OCI-M1 (cell line): Measurements from ENCODE around the gene ACTG1.

Experiments used
- DNase-seq: peaks from one replicate; lab custom pipeline; 2025; lab: John Stamatoyannopoulos, UW

Gene ACTG1

DNA sequence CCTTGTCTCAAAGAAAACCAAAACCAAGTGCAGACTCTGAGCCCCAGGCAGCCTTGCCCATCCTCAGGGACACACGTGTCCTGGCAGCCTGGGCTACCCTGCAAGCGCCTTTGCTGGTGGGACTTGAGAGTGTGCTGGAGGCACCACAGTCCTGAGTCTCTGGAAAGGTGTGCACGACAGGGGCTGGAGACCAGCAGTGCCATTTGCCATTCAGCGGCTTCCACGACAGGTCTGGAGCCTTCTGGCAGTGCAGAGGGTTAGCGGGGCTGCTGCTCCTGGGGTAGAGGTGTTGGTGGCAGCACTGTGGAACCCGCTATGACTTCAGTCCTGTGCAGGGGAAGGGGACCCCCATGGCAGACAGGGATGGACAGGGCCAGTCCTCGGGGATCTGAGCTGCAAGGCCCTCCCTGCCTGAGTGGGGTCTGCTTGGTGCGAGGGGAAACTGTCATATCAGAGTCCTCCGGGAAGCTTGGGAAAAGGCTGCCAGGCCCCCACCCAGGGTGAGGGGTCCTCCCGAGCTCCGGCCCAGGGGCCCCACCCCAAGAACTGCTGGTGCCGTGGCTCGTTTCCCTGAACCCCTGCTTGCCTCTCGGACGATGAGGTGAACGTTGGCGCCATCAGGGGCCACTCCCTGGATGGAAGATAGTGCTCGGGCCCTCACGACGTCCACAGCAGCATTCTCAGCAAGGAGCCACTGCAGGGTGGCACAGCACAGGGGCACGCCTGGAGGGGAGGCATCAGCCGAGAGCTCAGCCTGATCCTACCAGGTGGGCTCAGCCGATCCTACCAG is 32.8 kb upstream of the ACTG1 start:
- no peak for DNase-seq

- DNase-seq, result no peak
Measured at GRCh38 chr17:81544281-81544974, 31.8 kb upstream of the ACTG1 start.

DNA sequence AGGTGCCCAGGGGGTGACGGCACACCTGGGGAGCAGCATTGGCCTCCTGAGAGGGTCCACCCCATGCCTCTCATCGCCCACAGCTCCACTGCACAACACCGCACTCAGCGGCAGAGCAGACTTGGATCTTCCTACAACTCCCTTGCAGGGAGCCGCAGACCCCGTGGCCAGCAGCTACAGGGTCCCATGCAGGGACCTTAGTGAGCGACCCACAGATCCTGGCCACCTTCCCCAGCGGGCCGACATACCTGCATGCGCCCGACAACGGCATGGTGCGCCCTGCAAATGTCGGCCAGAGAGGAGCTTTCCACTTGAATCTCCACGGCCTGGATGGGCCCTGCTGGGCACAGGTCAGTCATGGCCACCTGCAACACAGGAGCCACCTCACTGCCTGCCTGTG is 31.2 kb upstream of the ACTG1 start:
- no peak for DNase-seq

DNA sequence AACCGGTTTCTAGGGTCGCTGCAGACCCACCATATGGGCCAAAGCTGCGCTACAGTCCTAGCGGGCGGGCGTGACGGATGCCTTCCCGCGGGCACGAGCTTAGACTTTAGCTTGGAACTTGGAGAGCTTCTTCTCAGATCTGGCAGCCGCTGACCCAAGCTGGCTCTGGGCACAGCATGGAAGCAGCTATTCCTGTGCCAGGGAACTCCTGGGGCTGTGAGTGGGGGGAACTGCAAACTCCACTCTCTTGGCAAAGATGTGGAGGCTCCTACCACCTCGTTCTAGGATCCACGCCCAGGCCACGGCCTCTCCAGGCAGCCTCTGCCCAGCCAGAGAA is 30.7 kb upstream of the ACTG1 start:
- no peak for DNase-seq

DNA sequence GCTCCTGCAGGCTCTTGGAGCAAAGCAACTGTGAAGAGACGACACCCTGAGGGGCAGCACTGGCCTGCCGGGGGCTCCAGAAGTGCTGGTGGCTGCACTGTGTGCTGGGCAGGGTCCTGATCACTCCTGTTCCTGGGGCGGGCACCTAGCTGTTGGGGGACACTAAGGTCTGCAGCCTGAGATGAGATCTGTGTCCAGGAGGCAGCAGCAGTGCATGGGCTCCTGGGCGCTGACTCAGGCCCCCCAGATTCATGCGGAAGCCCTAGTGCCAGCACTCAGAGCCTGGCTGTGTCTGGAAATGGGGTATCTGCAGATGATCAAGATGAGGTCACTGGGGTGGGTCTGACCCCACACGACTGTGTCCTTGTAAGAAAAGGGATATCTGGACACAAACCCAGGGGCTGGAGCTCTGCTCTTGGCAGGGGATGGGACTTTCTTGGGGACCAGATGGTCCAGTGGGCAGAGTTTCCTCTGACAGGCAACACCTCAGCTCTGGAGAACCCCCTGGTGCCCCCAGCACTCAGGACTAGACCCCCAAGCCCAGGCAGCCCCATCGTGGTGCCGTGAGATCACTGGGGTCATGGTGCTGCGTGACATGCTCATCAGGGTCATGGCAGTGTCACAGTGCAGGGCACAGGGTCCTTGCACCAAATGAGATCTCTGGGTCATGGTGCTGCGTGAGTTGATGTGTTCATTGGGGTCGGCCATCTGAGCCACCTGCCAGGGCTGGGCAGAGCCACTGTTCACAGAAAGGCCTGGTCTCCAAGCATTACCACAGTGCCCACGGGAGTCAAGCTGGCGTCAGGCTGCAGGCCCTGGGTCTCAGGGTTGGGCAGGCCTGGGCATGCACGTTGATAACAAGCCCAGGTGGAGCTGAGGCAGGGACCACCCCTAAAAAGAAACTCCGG is 30.1 kb upstream of the ACTG1 start:
- DNase-seq, result no peak

DNA sequence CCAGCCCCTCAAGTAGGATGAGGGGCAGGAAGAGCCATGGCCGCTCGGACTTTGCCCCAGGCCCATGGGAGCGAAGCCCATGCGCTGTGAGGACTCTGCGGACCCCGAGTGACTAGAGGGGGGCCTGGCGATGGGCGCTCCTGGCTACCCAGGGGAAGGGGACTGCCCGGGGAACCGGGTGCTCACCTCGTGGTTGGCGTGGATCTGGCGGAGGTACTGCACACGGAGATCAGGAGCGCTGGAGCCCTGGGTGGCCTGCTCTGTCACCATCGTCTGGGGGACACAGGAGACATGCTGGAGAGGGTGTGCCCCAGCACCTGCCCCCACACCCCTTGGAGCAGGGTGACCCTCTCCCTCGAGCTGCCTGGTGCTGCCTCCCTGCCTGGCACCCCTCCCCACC is 28.5 kb upstream of the ACTG1 start:
- no peak for DNase-seq

DNA sequence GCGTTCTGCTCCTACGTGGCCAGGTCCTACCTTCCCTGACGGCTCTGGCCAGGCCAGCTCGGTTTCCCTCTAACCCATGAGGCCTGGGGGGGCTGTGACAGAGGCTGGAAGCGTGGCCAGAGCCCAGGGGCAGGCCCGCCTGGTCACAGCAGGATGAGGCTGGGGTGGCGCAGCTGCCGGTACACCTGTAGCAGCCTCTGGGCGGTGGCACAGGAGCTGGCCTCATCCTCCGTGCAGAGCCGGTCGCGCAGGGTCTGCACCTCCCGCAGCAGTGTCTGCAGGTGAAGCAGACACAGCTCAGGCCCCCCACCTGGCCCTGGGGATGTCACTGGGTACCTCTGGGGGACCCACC is 28.1 kb upstream of the ACTG1 start:
- DNase-seq, result no peak

DNA sequence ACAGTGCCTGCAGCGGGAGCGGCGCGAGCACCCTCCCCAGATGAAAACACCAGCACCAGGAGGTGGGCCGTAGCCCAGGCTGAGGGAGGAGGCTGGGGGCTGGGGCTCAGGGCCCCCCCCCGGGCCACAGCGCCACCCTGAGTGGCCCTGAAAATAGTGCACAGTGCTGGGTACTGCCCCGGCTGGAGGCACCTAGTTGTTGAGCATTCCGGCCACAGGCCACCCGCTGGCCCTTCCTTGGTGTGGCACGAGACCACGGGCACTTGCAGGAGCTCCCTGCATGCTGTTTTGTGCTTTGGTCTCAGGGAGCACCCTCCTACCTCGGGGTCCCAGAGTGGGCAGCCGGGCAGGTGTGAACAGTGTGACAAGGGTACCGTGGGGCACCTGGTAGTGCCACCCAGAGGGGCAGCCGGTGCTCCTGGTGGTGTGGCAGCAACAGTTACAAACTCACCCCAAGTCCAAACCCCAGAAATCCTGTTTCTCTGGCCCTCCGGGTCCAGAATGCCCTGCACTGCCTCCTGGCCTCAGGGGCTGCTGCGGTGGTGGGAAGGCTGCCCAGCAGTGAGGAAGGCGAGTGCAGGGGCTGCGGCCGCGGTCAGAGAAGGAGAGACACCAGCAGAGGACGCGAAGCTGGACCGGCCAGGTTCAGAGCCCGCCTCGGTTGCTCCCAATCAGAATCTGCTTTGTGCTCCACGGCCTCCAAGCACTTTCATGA is 27.5 kb upstream of the ACTG1 start:
- no peak for DNase-seq

DNA sequence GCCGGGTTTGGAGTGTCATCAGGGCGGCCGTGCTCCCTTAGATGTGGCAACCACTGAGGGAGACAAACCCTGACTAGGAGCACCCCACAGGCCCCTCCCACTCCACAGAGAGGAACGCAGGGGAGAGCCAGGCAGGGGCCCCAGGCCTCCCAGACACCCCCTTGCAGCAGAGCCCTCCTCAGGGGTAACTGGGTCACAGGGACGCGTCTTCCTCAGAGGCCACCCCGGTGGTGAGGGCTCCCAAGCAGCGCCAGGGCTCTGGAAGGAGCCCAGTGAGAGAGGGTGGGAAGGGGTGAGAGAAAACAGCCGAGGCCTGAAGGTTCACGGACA is 26.9 kb upstream of the ACTG1 start:
- DNase-seq, result no peak

DNA sequence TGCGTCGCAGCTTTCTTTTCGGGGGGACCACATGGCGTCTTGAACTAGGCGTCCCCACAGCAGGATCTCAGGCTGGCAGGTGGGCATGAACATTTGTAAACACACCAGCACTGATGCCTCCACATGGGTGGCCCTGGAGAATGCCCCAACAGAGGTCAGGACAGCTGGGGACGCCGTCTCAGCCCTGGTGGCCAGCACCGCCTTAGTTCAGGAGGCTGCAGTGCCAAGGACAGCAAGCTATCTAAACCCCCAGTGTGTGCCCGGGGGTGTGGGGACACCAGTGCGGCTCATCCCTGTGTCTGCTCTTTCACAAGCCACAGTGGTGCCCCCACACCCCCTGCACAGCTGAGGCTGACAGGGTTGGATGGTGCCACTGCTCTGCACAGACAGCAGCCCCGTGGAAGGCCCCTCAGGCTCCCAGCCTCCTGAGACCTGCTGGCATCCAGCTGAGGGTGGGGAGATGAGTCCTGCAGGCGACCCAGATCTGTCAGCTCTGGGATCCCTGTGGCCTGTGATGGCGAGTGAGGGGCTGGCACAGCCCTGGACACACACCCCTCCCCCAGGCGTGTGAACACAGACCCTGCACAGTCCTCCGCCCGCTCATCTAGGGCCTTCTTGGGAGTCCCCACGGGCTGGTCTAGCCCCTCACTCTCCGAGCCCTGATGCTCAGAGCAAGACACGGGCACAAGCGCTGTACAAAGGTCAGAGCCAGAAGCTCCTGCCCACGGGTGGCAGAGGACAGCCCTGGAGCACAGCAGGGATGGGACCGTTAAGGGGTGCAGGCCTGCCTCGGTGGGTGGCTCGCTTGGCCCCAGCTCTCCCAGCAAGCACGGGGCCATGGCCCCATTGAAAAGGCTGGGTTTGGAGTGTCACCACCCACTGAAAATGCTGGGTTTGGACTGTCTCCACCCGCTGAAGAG is 26.3 kb upstream of the ACTG1 start:
- no peak for DNase-seq

DNA sequence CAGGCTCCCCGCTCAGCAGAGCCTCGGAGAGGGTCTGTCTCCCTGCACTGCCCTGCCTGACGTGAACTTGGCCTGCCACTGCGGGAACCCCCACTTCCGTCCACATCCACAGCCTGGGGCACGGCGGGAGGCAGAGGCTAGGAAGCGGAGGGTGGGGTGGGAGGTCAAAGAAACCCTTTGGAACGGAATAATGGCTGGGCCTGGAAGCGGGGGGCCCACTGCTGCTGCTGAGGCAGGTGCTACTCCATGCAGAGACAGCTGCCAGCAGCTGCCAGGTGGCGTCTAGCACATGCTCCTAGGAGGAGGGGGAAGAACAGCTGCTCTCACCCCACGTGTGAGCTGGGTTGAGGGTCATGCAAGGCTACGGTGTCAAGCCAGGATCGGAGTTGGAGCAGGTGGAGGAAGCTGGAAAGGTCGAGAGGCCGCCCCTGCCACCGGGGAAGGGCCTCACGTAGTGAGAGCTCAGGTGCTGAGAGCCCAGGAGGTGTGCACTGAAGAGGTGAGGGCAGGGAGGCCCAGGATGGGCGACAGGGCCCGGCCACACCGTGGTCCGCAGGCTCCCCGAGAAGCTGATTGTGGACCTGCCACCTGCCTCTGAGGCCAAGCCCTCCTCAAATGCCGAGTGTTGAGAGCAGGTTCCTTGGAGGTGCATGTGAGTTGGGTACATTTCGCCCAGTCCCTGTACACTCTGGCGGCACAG is 25.4 kb upstream of the ACTG1 start:
- DNase-seq, result no peak

DNA sequence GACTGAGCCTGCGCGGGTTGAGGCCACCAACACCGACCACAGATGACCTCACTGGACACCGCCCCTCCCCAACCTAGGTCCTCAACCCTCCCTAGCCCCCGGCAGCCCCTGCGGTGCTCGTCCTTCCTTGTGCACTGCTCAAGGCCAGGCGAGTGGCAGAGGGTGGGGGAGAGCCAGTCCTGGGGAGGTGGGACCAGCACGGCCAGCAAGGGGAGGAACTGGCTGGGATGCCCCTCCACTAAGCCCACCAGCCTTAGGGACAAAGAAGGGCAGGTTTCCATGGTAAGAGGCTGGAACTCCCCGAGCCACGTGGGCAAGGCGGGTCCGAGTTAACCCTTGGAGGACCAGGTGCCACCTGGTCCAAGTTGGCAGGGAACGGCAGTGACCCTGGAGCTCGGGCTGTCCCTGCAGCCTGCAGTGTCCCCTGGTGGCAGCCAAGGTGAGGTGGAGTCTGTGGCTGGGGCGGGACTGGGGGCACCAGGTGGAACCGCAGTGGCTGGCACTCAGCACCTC is 24.8 kb upstream of the ACTG1 start:
- DNase-seq, result no peak

- DNase-seq, result no peak
Measured at GRCh38 chr17:81536299-81537290, 24.0 kb upstream of the ACTG1 start.

- DNase-seq, result no peak
Measured at GRCh38 chr17:81535480-81536298, 23.1 kb upstream of the ACTG1 start.

DNA sequence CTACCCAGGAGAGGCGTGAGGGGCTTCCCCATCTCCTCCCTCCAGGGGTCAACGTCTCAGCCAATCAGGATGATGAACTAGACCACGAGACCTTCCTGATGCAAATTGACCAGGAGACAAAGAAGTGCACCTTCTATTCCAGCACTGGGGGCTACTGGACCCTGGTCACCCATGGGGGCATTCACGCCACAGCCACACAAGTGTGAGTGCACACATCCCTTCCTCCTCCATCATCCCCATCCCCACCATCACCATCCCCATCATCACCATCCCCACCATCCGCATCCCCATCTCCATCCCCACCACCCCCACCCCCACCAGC is 22.4 kb upstream of the ACTG1 start:
- no peak for DNase-seq

GRCh38 chr17:81534157-81535006 is 21.8 kb upstream of the ACTG1 start:
- DNase-seq, result no peak

GRCh38 chr17:81533339-81534141 is 20.9 kb upstream of the ACTG1 start:
- no peak for DNase-seq
